ENCODE results near the gene MPHOSPH10. TPM values are rescaled to one million over a fixed set of nuclear protein-coding genes. Genes with fewer than 3 reads are reported as not detected.

The MPHOSPH10 gene
- total RNA-seq, 4 donors from 2014 or later = 18.9 to 33.0 (median 29.8) TPM

DNA sequence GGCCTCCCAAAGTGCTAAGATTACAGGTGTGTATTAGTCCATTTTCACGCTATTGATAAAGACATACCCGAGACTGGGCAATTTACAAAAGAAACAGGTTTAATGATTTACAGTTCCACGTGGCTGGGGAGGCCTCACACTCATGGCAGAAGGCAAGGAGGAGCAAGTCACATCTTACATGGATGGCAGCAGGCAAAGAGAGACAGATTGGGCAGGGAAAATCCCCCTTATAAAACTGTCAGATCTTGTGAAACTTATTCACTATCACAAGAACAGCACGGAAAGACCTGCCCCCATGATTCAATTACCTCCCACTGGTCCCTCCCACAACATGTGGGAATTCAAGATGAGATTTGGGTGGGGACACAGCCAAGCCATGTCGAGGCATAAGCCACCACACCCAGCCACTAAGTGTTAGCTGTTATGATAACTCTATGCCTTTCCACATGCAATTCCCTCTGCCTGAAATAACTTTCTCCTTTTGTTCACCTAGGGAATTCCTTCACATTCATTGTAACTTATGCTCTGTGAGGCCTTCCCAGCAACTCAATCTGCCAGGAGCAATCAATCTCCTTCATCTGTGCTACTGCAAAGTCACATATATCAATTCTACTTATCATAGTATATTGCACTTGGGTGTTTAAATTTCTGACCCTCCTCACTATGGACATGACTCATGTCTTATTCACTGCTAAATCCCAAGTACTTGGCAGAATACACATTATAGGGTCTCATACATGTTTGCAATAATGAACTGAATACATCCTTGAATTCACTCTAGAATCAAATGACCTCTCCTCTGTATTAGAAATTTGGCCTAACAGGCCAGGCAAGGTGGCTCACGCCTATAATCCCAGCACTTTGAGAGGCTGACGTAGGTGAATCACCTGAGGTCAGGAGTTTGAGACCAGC, 7.8 kb upstream of the MPHOSPH10 start:
- Histone ChIP-seq H3K27ac (peak overlapping the region; percentile 14 to 68 (median 36)), H3K4me1 (peaks cover 0 to 47% (median 8%) of the 10 kb centered on the region in 3 donors), H3K36me3 (peaks cover 0 to 65% (median 0%) of the 10 kb centered on the region in 3 donors), H3K4me3 (no peak overlapping the region), H3K27me3 (no peaks in the 10 kb centered on the region), H3K9me3 (no peaks in the 10 kb centered on the region)
- TF ChIP-seq POLR2A (IDR thresholded peaks at IDR 0.05) = no peak
- WGBS, 2 donors = 53 to 79% methylated on average over 5 to 7 of the region's 7 CpGs
- intact Hi-C loops (cut with DNase I) = no loop called here
- DNase-seq = no peak

DNA sequence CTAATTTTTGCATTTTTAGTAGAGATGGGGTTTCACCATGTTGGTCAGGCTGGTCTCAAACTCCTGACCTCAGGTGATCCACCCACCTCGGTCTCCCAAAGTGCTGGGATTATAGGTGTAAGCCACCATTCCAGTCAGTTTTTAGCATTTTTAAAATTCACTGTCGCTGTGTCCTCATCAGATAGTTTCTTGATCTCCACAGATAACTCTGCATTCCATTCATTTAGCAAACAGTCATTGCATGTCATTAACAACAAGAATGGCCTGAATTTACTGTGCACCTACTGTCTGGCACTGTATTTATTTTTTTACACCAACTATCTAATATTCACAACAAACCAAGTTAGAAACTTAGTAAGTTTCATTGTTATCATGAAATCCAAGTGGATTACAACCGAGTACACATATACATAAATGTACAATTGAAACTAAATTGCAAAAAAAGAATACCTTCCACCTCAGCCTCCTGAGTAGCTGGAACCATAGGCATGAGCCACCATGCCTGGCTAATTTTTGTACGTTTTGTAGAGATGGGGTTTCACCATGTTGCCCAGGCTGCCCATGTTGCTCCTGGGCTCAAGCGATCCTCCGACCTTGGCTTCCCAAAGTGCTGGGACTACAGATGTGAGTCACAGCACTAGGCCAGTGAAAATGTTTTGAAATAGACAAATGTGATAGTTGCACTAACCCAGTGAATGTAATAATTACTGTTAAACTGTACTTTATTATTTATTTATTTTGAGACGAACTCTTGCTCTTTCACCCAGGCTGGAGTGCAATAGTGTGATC, 4.7 kb upstream of the MPHOSPH10 start:
- WGBS, 2 donors = 89 to 93% methylated on average over 7 of the region's 7 CpGs

DNA sequence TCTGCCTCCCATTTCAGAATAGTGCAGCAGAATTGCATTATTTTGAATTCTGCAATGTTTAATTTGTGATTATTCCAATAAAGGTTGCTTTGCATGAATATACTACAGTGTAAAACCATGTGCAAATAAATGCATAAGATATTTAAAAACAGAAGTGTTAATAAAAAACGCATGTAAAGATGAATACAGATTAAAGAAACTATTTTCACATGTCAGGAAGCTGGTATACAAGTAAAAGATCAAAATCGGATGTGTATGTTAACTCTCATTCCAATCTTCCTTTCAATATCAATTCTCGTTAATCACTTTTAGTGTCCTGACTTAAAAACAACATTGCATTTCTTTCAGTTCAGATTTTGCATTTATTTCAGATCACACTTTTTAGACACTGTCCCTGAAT, 3.5 kb upstream of the MPHOSPH10 start:
- H3K27me3 ChIP-seq = no peaks in the 10 kb centered on the region
- H3K4me3 ChIP-seq = no peak overlapping the region
- peaks cover 13 to 44% (median 28%) of the 10 kb centered on the region in 3 donors for H3K4me1 ChIP-seq
- H3K9me3 ChIP-seq = no peaks in the 10 kb centered on the region
- H3K36me3 ChIP-seq = peaks cover 0 to 23% (median 0%) of the 10 kb centered on the region in 3 donors
- no peak overlapping the region for H3K27ac ChIP-seq
- 54 to 64% methylated on average over 3 of the region's 3 CpGs for WGBS, 2 donors
- intact Hi-C loops (cut with DNase I) = no loop called here
- no peak for DNase-seq
- no peak for TF ChIP-seq POLR2A (IDR thresholded peaks at IDR 0.05)
- TF ChIP-seq, protein P1, sequence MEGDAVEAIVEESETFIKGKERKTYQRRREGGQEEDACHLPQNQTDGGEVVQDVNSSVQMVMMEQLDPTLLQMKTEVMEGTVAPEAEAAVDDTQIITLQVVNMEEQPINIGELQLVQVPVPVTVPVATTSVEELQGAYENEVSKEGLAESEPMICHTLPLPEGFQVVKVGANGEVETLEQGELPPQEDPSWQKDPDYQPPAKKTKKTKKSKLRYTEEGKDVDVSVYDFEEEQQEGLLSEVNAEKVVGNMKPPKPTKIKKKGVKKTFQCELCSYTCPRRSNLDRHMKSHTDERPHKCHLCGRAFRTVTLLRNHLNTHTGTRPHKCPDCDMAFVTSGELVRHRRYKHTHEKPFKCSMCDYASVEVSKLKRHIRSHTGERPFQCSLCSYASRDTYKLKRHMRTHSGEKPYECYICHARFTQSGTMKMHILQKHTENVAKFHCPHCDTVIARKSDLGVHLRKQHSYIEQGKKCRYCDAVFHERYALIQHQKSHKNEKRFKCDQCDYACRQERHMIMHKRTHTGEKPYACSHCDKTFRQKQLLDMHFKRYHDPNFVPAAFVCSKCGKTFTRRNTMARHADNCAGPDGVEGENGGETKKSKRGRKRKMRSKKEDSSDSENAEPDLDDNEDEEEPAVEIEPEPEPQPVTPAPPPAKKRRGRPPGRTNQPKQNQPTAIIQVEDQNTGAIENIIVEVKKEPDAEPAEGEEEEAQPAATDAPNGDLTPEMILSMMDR (IDR thresholded peaks at IDR 0.05) = no peak

More for the DNA sequence above, 4.7 kb upstream of the MPHOSPH10 start:
- no peak for DNase-seq
- Histone ChIP-seq H3K9me3 (no peaks in the 10 kb centered on the region), H3K36me3 (peaks cover 0 to 36% (median 0%) of the 10 kb centered on the region in 3 donors), H3K27me3 (no peaks in the 10 kb centered on the region), H3K4me1 (peaks cover 13 to 39% (median 19%) of the 10 kb centered on the region in 3 donors), H3K27ac (no peak overlapping the region), H3K4me3 (no peak overlapping the region)
- intact Hi-C loops (cut with DNase I) = no loop called here
- TF ChIP-seq, protein P1 (IDR thresholded peaks at IDR 0.05) = no peak
- no peak for TF ChIP-seq POLR2A (IDR thresholded peaks at IDR 0.05)

DNA sequence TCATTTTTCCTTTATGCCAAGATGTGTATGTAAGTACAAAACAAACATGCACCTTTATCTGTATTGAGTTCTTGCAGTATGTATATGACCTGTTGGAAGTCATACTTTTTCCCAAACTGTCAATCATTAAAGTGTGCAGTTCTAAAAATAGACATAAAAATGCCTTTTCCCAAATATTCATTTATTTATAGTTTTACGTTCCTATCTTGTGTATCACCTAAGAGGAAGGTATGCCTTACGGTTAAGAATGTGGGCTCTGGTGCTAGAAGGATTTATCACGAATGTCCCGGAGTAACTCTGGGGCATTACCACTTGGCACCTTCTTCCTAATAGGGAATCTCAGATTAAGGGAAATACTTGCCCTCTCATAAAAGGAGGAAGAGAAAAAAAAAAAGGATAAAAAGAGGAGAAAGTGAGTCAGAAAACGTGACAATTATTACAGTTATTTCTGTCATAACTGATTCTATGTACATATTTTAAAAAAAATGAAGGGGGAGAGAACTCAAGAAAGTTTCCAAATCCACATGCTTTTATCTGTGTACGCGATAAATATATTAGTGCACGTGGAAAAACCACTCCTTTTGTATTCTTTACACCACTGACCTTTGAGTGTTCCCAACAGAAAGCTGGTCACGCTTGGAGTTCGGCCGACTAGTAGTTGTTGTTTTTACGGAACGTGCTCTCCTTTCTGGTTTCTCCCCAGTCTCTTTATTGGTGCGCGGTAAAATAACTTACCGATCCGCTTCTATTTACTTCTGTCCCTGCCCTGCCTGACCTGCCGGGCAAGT, 1.1 kb upstream of the MPHOSPH10 start:
- Histone ChIP-seq H3K27ac (peak overlapping the region; percentile 92 to 99 (median 97)), H3K4me1 (peaks cover 13 to 53% (median 26%) of the 10 kb centered on the region in 3 donors), H3K36me3 (peaks cover 0 to 18% (median 0%) of the 10 kb centered on the region in 3 donors), H3K9me3 (no peaks in the 10 kb centered on the region), H3K27me3 (no peaks in the 10 kb centered on the region), H3K4me3 (peak overlapping the region; percentile 77 to 97 (median 80))
- WGBS, 2 donors = 2% methylated on average over 17 to 18 of the region's 18 CpGs
- no peak for DNase-seq
- intact Hi-C loops (cut with DNase I) = no loop called here
- no peak for TF ChIP-seq POLR2A (IDR thresholded peaks at IDR 0.05)
- TF ChIP-seq, protein P1 (IDR thresholded peaks at IDR 0.05) = no peak

DNA sequence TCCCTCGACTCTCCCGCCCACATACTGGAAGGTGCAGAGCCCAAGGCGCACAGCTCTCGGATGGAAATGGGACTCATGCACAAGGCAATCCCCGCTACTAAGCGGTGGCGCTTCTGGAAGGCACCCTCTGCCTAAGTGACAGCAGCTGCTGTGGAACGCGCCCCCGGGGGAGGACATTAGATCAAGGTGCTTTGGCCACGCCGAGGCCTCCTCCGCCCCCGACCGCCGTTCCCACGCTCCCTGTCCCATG, 607 bp upstream of the MPHOSPH10 start:
- Histone ChIP-seq H3K4me1 (peaks cover 13 to 53% (median 26%) of the 10 kb centered on the region in 3 donors), H3K27ac (peak overlapping the region; percentile 92 to 99 (median 97)), H3K9me3 (no peaks in the 10 kb centered on the region), H3K36me3 (peaks cover 0 to 22% (median 2%) of the 10 kb centered on the region in 3 donors), H3K4me3 (peak overlapping the region; percentile 77 to 97 (median 80)), H3K27me3 (no peaks in the 10 kb centered on the region)
- TF ChIP-seq POLR2A (IDR thresholded peaks at IDR 0.05) = peak in 1 of 4 donors; percentile 23
- TF ChIP-seq, protein P1 (IDR thresholded peaks at IDR 0.05) = peak in 1 of 6 experiments; percentile 16
- intact Hi-C loops (cut with DNase I) = no loop called here
- DNase-seq = no peak
- WGBS, 2 donors = 0 to 1% methylated on average over 1 to 14 of the region's 17 CpGs
